H1 (cell line): ENCODE results near the gene NOTCH2. TPM values are rescaled to one million over a fixed set of nuclear protein-coding genes. Genes with fewer than 3 reads are reported as not detected.

Experiments
- CHD1 ChIP-seq: IDR thresholded peaks from 2 replicates; pipeline ENCODE4 v1.6.1; 2012; ENCODE audit warnings: low read depth, low read length, improper control_type of control experiment
- CTCF ChIP-seq, 3 experiments: IDR thresholded peaks; 1 replicate in 2 of 3; 2 replicates in 1 of 3; pipeline versions ENCODE4 v1.5.1 to v1.6.1; 2011; ENCODE audit warnings: low read length in 3 of 3, mild to moderate bottlenecking in 3 of 3, inconsistent platforms in 2 of 3, low read depth in 1 of 3, moderate library complexity in 1 of 3; ENCODE audit not compliant: insufficient read depth in 1 of 3; ENCODE audit errors: control extremely low read depth in 1 of 3
- RAD21 ChIP-seq, 2 experiments: IDR thresholded peaks in 1 of 2; conservative IDR thresholded peaks in 1 of 2; 2 replicates each; pipeline ENCODE4 v1.6.1; 2011; ENCODE audit warnings: low read depth in 2 of 2, low read length in 2 of 2, improper control_type of control experiment in 1 of 2, inconsistent platforms in 1 of 2, mild to moderate bottlenecking in 1 of 2, moderate library complexity in 1 of 2
- SP4 ChIP-seq: IDR thresholded peaks from 2 replicates; pipeline ENCODE4 v1.6.1; 2012; ENCODE audit warnings: low read length, inconsistent platforms
- polyA plus RNA-seq, 7 experiments: library from polyadenylated mRNA; depleted of rRNA in 3 of 7; stranded (reverse) in 5 of 7; unstranded in 2 of 7; fragments of >200 nt in 5 of 7; fragments of 200-250 nt in 2 of 7; gene quantifications; 1 replicate in 5 of 7; 2 replicates in 1 of 7; 4 replicates in 1 of 7; pipeline versions ENCODE4 v1.2.1 to v1.2.3, GENCODE V29; 2011 to 2013; ENCODE audit warnings: missing spikeins in 2 of 7, mixed read lengths in 2 of 7
- total RNA-seq: library from RNA; stranded (reverse); fragmentation: NEBNext Ultra II Directional; extraction: Animal tissue kit (Norgen Biotek cat#: 25700); gene quantifications from 2 replicates; pipeline ENCODE4 v1.2.1, GENCODE V29; 2021

Gene NOTCH2
- total and polyA plus RNA-seq, 2 of the 8 experiments (the other 6 are each of a cell fraction or from before 2014, with no cell fraction given) = 17.7 to 63.0 TPM

GRCh38 chr1:119873135-119874015, 196.1 kb downstream of the NOTCH2 start (continued):
- TF ChIP-seq CTCF (IDR thresholded peaks at IDR 0.05; ENCODE audit: control extremely low read depth in 1 of 3, insufficient read depth in 1 of 3, low read depth in 1 of 3, low read length in 3 of 3) (no peak), RAD21 (IDR thresholded peaks at IDR 0.05 in 1 of 2, conservative IDR thresholded peaks at IDR 0.05 in 1 of 2; ENCODE audit: low read depth in 2 of 2, low read length in 2 of 2) (no peak), CHD1 (no peak), SP4 (no peak)
